NCI-H2081 treated with DMSO at 0.1 percent for 48 hours (cell line): ENCODE data around the gene NET1.
"Not testable (repeated sequence)": the region's sequence is repeated elsewhere in the genome, so short reads cannot be mapped to it uniquely, and the experiment has no call there.

Experiments used
- DNase-seq: peaks from one replicate; lab custom pipeline; 2025; lab: John Stamatoyannopoulos, UW

Gene NET1

GRCh38 chr10:5466451-5467206 lies 54.3 kb downstream of the NET1 start:
- DNase-seq = no peak

- no peak for DNase-seq
Observed at GRCh38 chr10:5467207-5467535, 54.8 kb downstream of the NET1 start.

- DNase-seq = no peak
Observed at GRCh38 chr10:5467634-5468255, 55.4 kb downstream of the NET1 start.

DNA sequence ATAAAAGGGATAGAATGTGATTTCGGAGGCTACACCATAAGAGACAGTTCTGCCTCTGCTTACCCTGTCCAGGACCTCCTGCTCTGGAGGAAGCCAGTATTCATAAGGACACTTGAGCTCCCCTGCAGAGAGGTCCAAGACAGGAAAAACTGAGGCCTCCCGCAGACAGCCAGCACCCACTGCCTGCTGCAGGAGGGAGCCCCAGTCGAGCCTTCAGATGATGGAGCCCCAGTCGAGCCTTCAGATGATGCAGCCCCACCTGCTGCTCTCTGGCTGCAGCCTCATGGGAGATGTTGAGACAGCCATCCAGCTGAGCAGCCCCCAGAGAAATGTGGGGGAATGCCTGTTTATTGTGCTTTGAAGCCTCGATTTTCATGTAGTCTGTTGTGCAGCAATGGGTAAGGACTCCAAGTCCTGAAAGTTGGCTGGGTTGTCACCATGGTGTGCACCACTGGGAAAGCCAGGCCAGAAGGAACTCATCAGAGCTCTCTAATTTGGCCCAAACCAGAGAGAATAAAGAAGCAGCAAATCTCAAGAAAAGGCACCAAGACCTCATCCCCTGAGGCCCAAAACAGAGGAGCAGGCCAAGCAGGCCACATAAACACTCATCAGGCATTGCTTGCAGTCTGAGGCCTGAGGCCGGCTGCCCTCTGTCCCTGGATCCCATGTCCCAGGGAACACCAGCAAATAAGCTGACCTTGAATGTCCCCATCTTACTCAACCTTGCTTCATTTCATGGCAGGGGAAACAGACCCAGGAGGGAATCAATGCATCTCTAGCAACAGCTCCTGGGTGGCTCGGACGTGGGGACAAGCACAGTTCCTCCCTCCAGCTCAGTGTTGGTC lies 56.1 kb downstream of the NET1 start:
- no peak for DNase-seq

DNA sequence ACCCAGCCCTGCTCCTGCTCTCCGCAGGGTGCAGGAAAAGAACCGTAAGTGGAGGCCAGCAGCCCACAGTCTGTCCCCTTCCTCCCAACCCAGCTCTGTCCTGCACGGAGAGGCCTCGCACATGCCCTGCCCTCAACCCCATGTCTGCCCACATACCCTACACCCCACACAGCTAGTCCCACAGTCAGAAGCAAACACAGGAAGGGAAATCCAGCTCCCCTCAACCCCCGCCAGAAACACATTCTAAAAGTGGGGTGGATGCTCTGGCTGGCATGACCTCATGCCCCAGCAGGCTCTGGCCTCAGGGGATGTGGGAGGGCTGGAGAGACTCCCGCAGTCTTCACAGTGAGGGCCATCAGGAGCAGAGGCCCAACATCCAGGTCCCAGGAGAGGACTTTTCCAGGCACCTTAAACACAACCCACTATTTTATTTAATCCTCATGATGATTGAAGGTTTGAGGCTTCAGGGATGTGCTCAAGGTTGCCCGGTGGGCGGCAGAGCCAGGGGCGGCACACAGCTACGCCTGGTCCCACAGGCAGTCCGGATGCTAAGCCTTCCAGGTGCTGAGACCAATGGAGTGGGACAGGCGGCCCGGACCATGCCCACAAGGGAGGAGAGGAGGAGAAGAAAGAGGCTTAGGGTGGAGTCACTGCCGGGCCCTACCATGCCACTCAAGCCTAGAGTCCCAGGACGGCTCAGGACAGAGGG lies 57.1 kb downstream of the NET1 start:
- DNase-seq = no peak

DNA sequence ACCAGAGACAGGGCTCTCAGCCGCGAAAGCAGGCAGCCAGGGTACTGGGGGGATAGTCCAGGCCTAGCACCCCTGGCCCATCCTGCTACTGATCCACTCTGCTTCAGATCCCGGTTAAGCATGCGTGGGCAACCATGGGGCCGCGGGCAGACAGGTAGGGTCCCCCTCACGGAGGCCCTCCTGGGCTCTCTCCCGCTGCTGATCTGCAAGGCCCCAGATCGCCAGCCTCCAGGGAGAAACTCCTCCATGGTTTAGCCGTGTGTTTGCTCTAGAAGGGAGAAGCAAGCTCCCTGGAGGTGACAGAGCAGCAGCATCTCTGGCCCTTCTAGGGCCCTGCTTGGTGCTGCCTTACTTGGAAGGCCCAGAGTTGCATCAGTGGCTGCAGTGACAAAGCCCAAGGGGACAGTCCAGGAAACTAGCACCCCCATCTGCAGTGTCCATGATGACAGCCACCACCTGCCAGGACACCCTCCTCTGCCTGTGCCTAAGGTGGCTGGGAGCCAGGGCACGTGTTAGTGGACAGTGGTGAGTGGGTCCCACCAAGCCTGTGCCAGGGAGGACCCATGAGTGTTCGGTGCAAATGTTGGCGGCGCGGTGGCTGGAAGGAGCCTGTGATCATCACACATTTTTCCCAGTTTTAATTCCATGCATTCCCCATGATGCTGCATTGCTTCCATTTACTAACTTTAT lies 57.9 kb downstream of the NET1 start:
- no peak for DNase-seq

GRCh38 chr10:5474642-5475041 lies 62.3 kb downstream of the NET1 start:
- DNase-seq = not testable (repeated sequence)

- not testable (repeated sequence) for DNase-seq
Observed at GRCh38 chr10:5475088-5475487, 62.7 kb downstream of the NET1 start.

- DNase-seq = not testable (repeated sequence)
Observed at GRCh38 chr10:5475974-5476807, 63.8 kb downstream of the NET1 start.

- DNase-seq = no peak
Observed at GRCh38 chr10:5476918-5477525, 64.7 kb downstream of the NET1 start.

GRCh38 chr10:5477948-5478693 lies 65.8 kb downstream of the NET1 start:
- DNase-seq = no peak

- DNase-seq = no peak
Observed at GRCh38 chr10:5478694-5479305, 66.4 kb downstream of the NET1 start.

DNA sequence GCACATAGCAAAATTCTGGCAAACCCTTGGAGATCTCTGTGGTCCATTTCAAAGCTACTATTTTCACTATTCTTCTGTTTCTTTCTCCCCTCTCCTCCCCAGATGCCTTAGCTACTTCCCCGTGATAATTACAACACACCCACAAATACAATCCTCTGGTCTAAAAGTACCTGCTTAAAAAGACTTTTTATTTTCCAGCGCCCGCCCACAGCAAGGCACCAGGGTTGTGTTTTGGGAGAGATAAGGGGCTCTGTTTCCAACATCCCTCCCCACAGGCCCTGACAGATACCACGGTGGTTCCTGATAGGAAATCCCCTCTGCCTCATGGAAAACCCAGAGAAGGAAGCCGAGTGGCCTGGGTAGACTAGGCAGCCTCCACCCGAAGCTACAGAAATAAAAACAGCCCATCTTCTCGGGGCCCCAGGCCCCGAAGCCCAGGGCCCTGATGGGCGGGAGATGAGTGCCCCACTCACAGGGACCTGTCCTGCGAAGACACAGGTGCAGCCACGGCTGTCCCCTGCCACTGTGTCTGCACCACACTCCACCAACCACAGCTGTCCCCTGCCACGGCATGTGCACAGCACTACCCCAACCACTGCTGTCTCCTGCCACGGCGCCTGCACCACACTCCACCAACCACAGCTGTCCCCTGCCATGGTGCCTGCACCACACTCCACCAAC lies 67.3 kb downstream of the NET1 start:
- no peak for DNase-seq

- no peak for DNase-seq
Observed at GRCh38 chr10:5480162-5480941, 68.0 kb downstream of the NET1 start.

- no peak for DNase-seq
Observed at GRCh38 chr10:5481121-5481520, 68.8 kb downstream of the NET1 start.

- DNase-seq = no peak
Observed at GRCh38 chr10:5482016-5482415, 69.7 kb downstream of the NET1 start.

DNA sequence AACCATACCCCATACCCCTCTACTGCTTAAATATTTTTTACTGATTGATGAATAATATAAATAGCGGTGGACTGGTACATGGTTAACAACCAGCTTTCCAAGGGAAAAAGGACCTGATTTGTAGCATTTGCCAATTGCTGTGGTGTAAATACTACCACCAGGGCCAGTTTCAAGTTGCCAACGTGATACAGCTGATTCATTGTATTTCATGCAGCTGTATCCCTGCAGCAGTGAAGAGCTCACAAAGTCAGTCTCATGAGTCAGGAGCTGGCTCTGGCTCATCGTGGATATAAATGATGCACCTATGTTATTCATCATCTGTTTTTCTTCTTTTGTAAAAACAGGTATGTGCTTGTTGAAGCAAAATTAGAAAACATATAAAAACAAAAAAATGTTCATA lies 71.8 kb downstream of the NET1 start:
- no peak for DNase-seq

- DNase-seq = no peak
Observed at GRCh38 chr10:5485290-5485689, 72.9 kb downstream of the NET1 start.
